Measurements from ENCODE around the gene YPEL3.

YPEL3 gene

DNA sequence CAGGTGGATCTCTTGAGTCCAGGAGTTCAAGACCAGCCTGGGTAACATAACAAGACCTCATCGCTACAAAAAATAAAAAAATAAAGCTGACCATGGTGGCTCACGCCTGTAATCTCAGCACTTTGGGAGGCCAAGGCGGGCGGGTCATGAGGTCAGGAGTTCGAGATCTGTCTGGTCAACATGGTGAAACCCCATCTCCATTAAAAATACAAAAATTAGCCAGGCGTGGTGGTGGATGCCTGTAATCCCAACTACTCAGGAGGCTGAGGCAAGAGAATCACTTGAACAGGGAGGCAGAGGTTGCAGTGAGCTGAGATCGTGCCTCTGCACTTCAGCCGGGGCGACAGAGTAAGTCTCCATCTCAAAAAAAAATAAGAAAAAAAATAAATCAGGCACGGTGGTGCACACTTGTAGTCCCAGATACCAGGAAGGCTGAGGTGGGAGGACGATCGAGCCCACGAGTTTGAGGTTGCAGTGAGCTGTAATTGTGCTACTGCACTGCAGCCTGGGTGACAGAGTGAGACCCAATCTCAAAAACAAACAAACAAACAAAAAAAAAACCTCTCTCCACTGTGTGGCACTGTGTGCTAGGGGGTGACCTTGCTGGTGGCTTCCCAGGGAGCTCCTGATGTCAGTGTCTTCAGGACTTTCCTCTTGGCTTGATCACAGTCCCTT is 46.8 kb upstream of the YPEL3 start:
- Histone ChIP-seq H3K4me3 (ENCODE audit: low read depth, low read length) (no peak overlapping the region), H3K27me3 (ENCODE audit: insufficient read depth, low read depth, severe bottlenecking) (no peaks in the 10 kb centered on the region), H3K27ac (no peak overlapping the region), H3K36me3 (no peaks in the 10 kb centered on the region), H3K9me3 (ENCODE audit: severe bottlenecking) (no peaks in the 10 kb centered on the region)
- DNase-seq = peak; percentile 49
- TF ChIP-seq CTCF (IDR thresholded peaks at IDR 0.05; ENCODE audit: low read depth, low read length) = peak; percentile 65

GRCh38 chr16:30141750-30142149 is 45.7 kb upstream of the YPEL3 start:
- no peak for DNase-seq
- no peaks in the 10 kb centered on the region for H3K36me3 ChIP-seq
- H3K9me3 ChIP-seq (ENCODE audit: severe bottlenecking) = no peaks in the 10 kb centered on the region
- no peak for TF ChIP-seq CTCF (IDR thresholded peaks at IDR 0.05; ENCODE audit: low read depth, low read length)
- H3K27me3 ChIP-seq (ENCODE audit: insufficient read depth, low read depth, severe bottlenecking) = no peaks in the 10 kb centered on the region
- no peak overlapping the region for H3K27ac ChIP-seq
- no peak overlapping the region for H3K4me3 ChIP-seq (ENCODE audit: low read depth, low read length)

DNA sequence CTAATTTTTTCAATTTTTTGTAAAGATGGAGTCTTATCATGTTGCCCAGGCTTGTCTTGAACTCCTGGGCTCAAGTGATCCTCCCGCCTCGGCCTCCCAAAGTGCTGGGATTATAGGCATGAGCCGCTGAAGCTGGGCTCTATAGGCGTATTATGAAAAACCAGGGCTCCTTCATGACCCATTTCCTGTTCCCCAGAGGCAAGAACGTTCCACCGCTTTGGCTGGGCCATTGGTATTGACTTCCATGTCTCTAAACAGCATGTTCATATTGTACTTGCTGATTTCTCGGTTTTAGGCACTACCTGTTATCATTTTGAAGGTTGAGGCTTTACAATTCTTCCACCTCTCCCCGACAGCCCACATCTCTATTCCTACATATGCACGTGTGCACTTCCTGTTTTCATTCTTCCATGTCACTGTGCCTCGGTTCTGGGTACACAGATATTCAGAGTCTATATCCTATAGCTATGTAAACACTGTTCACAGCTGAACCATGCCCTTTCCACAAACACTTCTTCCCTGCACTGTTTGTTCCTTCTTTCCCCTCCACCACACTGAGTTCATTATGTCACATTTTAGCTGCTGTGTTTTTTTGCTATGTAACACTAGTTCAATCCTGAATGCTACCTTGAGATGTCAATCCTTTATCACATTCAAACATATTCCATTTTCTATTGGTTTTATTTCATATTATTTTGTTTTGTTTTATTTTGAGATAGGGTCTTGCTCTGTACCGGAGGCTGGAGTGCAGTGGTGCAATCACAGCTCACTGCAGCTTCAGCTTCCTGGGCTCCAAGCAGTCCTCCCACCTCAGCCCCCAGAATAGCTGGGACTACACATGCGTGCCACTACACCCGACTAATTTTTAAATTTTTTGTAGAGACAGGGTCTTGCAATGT is 43.8 kb upstream of the YPEL3 start:
- no peak for DNase-seq
- no peak overlapping the region for H3K4me3 ChIP-seq (ENCODE audit: low read depth, low read length)
- no peak for TF ChIP-seq CTCF (IDR thresholded peaks at IDR 0.05; ENCODE audit: low read depth, low read length)
- H3K9me3 ChIP-seq (ENCODE audit: severe bottlenecking) = no peaks in the 10 kb centered on the region
- H3K27me3 ChIP-seq (ENCODE audit: insufficient read depth, low read depth, severe bottlenecking) = no peaks in the 10 kb centered on the region
- no peak overlapping the region for H3K27ac ChIP-seq
- H3K36me3 ChIP-seq = no peaks in the 10 kb centered on the region

DNA sequence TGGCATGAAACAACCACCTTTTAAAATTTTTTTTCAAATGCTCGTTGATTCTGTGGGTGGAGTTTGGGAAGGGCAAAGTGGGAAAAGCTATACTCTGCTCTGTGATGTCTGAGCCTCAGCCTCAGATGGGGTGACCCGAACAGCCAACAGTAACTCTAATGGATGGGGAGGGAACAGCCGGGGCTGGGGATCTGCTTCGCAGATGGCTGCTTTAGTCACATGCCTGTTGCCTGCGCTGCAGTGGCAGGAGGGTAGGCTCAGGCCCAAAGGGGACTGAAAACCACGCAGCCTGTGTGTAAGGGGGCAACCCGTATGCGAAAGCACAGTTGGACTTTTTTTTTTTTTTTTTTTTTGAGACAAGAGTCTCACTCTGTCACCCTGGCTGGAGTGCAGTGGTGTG is 41.9 kb upstream of the YPEL3 start:
- Histone ChIP-seq H3K36me3 (no peaks in the 10 kb centered on the region), H3K9me3 (ENCODE audit: severe bottlenecking) (peaks cover 2% of the 10 kb centered on the region), H3K4me3 (ENCODE audit: low read depth, low read length) (no peak overlapping the region), H3K27me3 (ENCODE audit: insufficient read depth, low read depth, severe bottlenecking) (no peaks in the 10 kb centered on the region), H3K27ac (no peak overlapping the region)
- TF ChIP-seq CTCF (IDR thresholded peaks at IDR 0.05; ENCODE audit: low read depth, low read length) = no peak
- peak; percentile 56 for DNase-seq

DNA sequence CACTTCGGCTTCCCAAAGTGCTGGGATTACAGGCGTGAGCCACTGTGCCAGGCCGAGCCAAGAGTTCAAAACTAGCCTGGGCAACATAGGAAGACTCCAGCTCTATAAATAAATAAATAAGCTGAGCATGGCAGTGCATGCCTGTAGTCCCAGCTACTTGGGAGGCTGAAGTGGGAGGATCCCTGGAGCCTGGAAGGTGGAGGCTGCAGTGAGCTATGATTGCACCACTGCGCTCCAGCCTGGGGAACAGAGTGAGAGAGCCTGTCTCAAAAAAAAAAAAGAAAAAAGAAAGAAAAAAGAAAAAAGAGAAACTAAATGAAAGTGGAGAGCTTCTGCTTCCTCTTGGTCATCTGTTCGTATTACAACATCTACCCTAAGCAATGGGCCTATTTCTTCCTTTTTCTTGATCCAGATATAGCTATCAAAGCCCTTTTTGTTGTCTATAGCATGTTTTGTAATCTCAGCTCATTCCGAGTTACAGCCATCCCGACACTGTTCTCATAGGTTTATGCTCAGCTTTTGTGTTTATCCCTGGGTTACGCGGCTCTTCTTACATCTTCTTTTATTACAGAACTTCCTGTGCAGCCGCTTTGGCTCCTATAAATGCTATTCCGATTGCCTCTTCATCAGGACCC is 41.1 kb upstream of the YPEL3 start:
- TF ChIP-seq CTCF (IDR thresholded peaks at IDR 0.05; ENCODE audit: low read depth, low read length) = no peak
- DNase-seq = no peak

More for the DNA sequence above, 41.1 kb upstream of the YPEL3 start:
- Histone ChIP-seq H3K9me3 (ENCODE audit: severe bottlenecking) (peaks cover 2% of the 10 kb centered on the region), H3K4me3 (ENCODE audit: low read depth, low read length) (no peak overlapping the region), H3K27ac (no peak overlapping the region), H3K36me3 (no peaks in the 10 kb centered on the region), H3K27me3 (ENCODE audit: insufficient read depth, low read depth, severe bottlenecking) (no peaks in the 10 kb centered on the region)

Data from WERI-Rb-1 (cell line).